GM21619 (cell line): ENCODE data around the gene ADARB2.
"Not testable (repeated sequence)": the region's sequence is repeated elsewhere in the genome, so short reads cannot be mapped to it uniquely, and the experiment has no call there.

Source experiments
- ATAC-seq: cut with Tn5 transposase; IDR thresholded peaks from one replicate; pipeline ENCODE4 v1.9.1; 2021; ENCODE audit not compliant: unreplicated experiment

Gene ADARB2

GRCh38 chr10:1552406-1552805, 184.9 kb downstream of the ADARB2 start:
- no peak for ATAC-seq

- ATAC-seq: no peak
Observed at GRCh38 chr10:1551636-1552338, 185.5 kb downstream of the ADARB2 start.

GRCh38 chr10:1550616-1551015, 186.7 kb downstream of the ADARB2 start:
- no peak for ATAC-seq

- no peak for ATAC-seq
Observed at GRCh38 chr10:1550291-1550595, 187.1 kb downstream of the ADARB2 start.

GRCh38 chr10:1549591-1550290, 187.6 kb downstream of the ADARB2 start:
- no peak for ATAC-seq

- no peak for ATAC-seq
Observed at GRCh38 chr10:1548596-1548995, 188.7 kb downstream of the ADARB2 start.

GRCh38 chr10:1548146-1548545, 189.2 kb downstream of the ADARB2 start:
- ATAC-seq: no peak

GRCh38 chr10:1546431-1547110, 190.8 kb downstream of the ADARB2 start:
- ATAC-seq: no peak

GRCh38 chr10:1545524-1545923, 191.8 kb downstream of the ADARB2 start:
- ATAC-seq: no peak

- no peak for ATAC-seq
Observed at GRCh38 chr10:1544929-1545328, 192.4 kb downstream of the ADARB2 start.

GRCh38 chr10:1544209-1544673, 193.1 kb downstream of the ADARB2 start:
- ATAC-seq: no peak

- no peak for ATAC-seq
Observed at GRCh38 chr10:1543596-1543995, 193.7 kb downstream of the ADARB2 start.

GRCh38 chr10:1542941-1543340, 194.4 kb downstream of the ADARB2 start:
- no peak for ATAC-seq

- no peak for ATAC-seq
Observed at GRCh38 chr10:1540144-1540543, 197.2 kb downstream of the ADARB2 start.

GRCh38 chr10:1539216-1539615, 198.1 kb downstream of the ADARB2 start:
- ATAC-seq: no peak

- ATAC-seq: no peak
Observed at GRCh38 chr10:1538531-1539061, 198.7 kb downstream of the ADARB2 start.

- ATAC-seq: no peak
Observed at GRCh38 chr10:1538121-1538520, 199.2 kb downstream of the ADARB2 start.

- not testable (repeated sequence) for ATAC-seq
Observed at GRCh38 chr10:1537449-1537848, 199.9 kb downstream of the ADARB2 start.

GRCh38 chr10:1536341-1536740, 201.0 kb downstream of the ADARB2 start:
- ATAC-seq: no peak

GRCh38 chr10:1535301-1535965, 201.9 kb downstream of the ADARB2 start:
- no peak for ATAC-seq

- ATAC-seq: no peak
Observed at GRCh38 chr10:1534820-1535219, 202.5 kb downstream of the ADARB2 start.
